HL-60/S4 treated with retinoic acid at 250 ng/mL for 4 days and 3 days (cell line): Measurements from ENCODE around the gene GLRA1.
"Not testable (repeated sequence)": the region's sequence is repeated elsewhere in the genome, so short reads cannot be mapped to it uniquely, and the experiment has no call there.

ENCODE experiments used
- in situ Hi-C: fragments of 300-500 bp; cut with MboI; formaldehyde crosslinking; loops from 2 replicates; pipeline ENCODE4 v1.7.0; 2022; ENCODE audit warnings: low sequenced_read_pairs

GLRA1 gene

DNA sequence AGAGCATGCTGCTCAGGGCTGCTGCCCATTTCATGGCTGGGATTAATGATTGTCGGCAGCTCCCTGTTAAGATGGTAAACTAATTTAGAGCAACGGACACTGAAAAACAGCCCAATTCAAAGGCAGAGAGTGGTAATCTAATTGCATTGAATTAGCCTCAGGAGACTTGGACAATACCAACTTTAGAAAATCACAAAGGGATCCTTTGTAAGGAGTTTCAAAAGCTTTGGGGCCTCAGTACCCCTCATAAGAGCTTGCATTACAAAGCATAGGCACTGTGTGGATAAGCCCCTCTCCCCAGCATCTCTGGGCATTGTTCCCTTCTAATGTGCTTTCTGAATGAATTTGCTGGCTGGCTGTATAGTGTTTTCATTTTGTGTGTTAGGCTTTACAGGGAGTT, 6.7 kb downstream of the GLRA1 start:
- in situ Hi-C loops, result no loop called here

DNA sequence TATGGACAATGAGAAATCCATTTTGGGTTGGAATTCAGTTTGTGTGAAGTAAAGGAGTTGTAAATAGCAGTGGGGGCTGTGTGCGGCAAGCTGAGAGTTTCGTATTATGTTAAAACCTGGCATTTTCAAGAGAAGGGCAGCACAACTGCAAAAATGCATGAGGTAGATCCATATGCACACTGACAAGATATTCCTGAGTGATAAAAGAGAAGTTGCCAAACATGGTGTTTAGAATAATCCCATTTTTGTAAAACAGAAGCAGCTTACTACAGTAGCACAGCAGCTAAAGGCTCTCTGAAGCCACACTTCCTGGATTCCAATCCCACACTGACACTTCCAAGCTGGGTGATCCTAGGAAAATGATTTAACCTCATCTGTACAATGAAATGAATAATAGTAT, 11.2 kb downstream of the GLRA1 start:
- in situ Hi-C loops, result no loop called here

GRCh38 chr5:151912360-151912759, 12.3 kb downstream of the GLRA1 start:
- in situ Hi-C loops, result no loop called here

DNA sequence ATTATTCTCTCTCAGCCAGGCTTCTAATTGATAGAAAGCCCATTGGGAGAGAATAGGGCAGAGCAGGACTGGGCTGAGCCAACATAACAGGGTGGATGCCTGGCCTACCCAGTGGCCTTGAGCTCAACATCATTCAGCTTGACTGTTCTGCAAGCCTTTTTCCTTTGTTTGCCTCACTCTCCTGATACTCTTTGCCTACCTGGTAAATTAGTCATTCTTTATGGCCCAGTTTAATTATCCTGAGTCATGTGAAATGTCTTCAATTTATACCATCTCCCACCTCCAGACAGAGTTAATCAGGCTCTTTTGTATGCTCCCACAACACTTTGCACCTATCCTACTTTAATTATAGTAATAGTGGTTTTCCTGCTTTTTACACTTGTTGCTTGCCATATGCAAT, 13.6 kb downstream of the GLRA1 start:
- in situ Hi-C loops, result no loop called here

DNA sequence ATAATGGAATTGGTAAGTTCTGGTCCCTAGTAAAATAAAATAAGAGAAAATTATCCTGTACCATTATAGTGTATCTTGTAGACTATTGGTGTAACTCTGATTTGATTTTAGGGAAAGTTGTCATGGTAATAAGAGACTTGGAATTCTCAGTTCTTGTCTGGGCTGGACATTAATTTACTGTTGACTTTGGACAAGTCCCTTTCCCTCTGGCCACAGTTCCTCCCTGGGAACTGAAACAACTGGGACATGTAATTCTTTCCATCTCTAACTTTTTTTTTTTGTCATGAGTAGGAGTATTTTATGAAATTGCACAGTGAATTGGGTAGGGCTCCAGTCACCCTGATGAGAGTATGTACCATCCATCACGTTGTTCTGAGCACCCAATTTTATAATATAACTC, 15.0 kb downstream of the GLRA1 start:
- in situ Hi-C loops, result no loop called here

- in situ Hi-C loops, result no loop called here
These were observed 18.4 kb downstream of the GLRA1 start for GRCh38 chr5:151906246-151906645.

DNA sequence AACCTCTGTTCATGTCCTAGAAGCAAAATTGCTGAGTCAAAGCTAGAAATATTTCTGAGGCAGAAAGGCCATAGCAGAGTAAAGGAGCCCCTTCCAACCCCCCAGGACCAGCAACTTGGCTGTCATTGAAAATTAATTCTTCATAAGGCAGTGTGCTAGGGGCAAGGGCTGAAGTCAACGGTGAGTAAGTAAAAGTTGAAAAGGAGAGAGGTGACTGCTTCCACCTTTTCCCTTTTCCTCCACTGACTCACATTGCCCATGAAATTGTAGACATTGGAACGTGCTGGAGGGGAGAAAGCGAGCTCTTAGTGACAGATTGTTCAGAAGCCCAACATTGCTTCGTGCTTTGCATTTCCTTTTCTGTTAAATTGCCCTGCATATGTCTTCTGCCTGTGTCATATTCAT, 19.1 kb downstream of the GLRA1 start:
- in situ Hi-C loops, result no loop called here

DNA sequence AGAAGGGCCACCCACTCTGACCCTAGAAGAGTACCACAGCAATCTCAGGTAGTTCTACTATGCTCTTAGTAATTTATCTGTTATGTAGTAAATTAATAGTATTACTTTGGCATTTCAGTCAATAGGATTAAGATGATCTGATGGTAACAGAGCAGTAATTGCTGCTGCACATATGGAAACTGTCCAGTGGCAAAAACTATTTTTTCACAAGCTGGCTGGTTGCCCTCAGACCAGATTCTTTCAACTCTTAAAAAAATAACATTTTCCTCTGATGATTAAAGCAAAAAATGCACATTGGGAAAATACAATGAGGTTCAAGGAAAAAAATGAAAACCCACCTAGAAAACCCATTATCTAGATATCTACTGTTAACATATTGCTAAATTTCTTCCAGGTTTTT, 19.7 kb downstream of the GLRA1 start:
- in situ Hi-C loops, result no loop called here

DNA sequence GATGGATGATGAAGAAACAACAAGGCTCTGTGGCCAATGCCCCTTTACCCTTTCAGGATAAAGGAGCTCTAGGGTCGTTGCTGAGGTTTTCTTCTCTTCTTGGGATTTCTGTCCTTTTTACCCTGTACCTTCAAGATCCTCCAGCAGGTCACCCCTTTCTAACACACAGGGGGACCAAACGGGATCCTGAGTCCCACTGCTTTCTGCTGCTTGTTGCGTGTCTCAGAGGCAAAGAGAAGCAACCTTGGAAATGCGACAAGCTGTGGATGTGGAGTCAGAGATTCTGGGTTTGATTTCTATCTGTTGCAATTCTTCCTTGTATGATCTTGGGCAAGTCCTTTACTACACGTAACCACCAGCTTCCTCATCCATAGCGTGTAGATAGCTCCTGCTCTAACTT, 20.5 kb downstream of the GLRA1 start:
- in situ Hi-C loops, result no loop called here

DNA sequence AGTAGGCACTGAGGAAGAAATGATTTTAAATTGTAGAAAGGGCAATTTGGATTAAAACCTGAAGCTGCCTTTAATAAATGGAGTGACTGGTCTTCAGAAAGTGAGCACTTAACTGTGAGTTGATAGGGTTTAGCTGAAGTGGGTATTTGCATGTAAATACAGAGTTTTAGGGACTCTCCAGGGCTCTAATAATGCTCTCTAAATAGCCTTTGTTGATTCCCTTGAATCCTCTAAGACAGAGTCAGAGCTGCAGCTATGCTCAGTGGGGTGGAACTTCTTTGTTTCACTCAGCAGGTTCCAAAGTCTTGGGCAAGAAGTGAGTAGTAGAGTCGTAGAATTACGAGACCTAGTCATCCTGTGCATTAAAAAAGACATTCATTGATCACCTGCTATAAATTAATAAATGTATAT, 21.4 kb downstream of the GLRA1 start:
- in situ Hi-C loops, result no loop called here

DNA sequence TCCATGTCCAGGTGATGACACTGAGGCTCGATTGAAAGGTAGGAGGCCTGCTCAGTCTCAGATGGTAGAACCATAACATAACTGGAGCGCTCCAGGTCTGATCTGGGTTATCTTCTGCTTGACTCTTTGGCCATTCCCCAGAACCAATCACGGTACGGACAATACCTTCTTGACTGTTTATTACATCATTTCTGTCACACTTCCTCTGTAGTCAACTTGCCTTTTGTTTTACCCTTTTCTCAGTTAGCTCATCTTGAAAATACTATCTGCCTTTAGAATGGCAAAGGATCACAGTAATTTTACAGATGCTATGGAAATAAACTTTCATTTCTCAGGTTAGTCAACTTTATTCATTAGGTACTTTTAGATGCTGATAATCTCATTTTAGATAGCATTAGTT, 22.4 kb downstream of the GLRA1 start:
- in situ Hi-C loops, result no loop called here

DNA sequence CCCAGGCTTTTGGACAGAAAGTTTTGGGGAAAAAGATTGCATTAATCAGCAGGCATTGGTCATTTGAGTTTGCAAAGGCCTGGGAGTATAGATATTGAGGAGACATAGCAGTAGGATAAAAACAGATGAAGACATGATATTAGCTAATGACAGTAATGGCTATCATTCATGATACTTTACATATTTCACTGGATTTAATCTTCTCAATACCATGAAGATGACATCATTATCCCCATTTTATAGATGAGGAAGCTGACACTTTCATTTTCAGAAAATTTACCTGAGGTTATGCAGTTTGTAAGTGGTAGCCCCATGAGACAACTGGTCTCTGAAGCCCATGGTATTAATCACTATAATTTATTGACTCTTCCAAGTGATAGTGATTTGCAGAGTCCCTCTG, 23.0 kb downstream of the GLRA1 start:
- in situ Hi-C loops, result no loop called here

- in situ Hi-C loops, result no loop called here
These were observed 23.8 kb downstream of the GLRA1 start for GRCh38 chr5:151900891-151901290.

GRCh38 chr5:151899399-151899798, 25.3 kb downstream of the GLRA1 start:
- in situ Hi-C loops, result no loop called here

DNA sequence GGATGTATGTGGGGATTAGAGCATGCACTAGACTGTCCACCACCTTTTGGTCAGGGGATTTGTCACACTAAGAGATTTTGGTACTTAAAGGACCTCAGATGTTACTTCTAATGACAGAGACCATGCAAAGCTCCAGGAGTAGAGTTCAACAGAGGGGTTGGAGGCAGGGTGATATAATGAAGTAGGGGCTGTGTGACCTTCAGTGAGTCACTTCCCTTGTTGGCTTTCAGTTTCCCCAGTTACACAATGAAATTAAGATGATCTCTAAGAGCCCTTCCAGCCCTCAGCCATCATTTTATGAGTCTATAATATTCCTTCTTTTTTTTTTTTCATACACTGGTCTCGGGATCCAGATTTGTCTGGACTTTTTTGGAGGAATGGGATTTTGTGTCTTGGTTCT, 26.8 kb downstream of the GLRA1 start:
- in situ Hi-C loops, result no loop called here

DNA sequence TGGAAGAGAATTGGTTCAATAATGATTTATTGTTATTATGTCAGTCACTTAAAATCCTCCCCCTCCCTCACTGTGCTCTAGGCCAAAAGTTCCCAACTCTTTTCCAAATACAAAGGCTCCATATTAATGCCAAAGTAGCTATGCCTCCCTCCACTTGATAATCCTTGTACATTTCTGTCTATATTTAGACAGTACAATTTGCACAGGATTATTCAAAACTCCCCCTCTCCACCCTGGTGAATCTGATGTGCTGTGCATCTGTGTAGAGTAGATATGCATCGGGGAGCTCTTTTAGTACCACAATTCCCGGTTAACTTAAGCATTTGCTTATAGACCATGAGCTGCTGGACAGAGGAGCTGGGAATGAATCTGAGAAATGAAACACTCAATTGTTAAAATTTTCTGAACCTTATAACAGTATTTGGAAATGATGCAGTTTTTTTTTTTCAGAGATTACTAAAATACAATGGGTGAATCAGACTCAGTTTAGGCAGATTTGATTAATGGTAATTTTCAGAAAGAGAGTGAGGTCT, 27.6 kb downstream of the GLRA1 start:
- in situ Hi-C loops, result no loop called here

GRCh38 chr5:151896031-151896691, 28.5 kb downstream of the GLRA1 start:
- in situ Hi-C loops, result no loop called here

DNA sequence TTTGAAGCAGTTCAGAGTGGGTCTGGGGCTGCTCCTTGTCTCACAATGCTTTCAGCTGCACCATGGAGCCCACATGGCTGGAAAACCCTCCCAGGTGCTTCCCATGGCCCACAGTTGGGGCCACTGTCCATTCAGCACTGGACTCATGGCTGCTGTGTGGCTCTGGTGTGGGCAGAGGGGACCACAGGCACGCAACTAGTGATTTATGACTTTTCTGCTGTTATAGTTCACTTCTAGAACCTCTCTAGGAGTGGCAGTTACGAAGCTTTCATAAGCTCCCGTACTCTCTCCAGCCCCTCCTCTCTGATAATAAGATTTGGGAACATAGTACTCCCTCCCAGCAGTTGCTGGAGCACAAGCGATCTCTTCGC, 29.0 kb downstream of the GLRA1 start:
- in situ Hi-C loops, result no loop called here

DNA sequence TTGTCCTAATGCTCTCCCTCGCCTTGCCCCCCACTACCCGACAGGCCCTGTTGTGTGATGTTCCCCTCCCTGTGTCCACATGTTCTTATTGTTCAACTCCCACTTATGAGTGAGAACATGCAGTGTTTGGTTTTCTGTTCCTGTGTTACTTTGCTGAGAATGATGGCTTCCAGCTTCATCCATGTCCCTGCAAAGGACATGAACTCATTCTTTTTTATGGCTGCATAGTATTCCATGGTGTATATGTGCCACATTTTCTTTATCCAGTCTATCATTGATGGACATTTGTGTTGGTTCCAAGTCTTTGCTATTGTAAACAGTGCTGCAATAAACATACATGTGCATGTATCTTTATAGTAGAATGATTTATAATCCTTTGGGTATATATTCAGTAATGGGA, 31.2 kb downstream of the GLRA1 start:
- in situ Hi-C loops, result not testable (repeated sequence)

GRCh38 chr5:151892393-151892792, 32.3 kb downstream of the GLRA1 start:
- in situ Hi-C loops, result no loop called here

GRCh38 chr5:151890299-151890698, 34.4 kb downstream of the GLRA1 start:
- in situ Hi-C loops, result no loop called here

GRCh38 chr5:151889614-151890013, 35.0 kb downstream of the GLRA1 start:
- in situ Hi-C loops, result no loop called here

GRCh38 chr5:151886546-151887275, 37.9 kb downstream of the GLRA1 start:
- in situ Hi-C loops, result no loop called here
